Suprapubic skin (tissue), 4 donors: ENCODE data around the gene CD1D. TPM values are rescaled to one million over a fixed set of nuclear protein-coding genes. Genes with fewer than 3 reads are reported as not detected.

ENCODE experiments used
- DNase-seq, 2 donors: peaks; one replicate each; pipeline ENCODE4 v3.0.0-alpha.2; 2019; ENCODE audit warnings: low spot score in 2 of 2
- H3K27ac ChIP-seq: fragments of 200-600 bp; sonication (generic); one replicate; pipeline ENCODE4 v1.5.1; 2019
- H3K27me3 ChIP-seq: fragments of 200-600 bp; sonication (generic); one replicate; pipeline ENCODE4 v1.5.1; 2019
- H3K36me3 ChIP-seq: fragments of 200-600 bp; sonication (generic); one replicate; pipeline ENCODE4 v1.5.1; 2019
- H3K4me1 ChIP-seq: fragments of 200-600 bp; sonication (generic); one replicate; pipeline ENCODE4 v1.5.1; 2019
- H3K4me3 ChIP-seq: fragments of 200-600 bp; sonication (generic); one replicate; pipeline ENCODE4 v1.5.1; 2019; ENCODE audit warnings: mild to moderate bottlenecking
- H3K9me3 ChIP-seq: fragments of 200-600 bp; sonication (generic); one replicate; pipeline ENCODE4 v1.5.1; 2019
- EP300 ChIP-seq: sonication (generic); formaldehyde crosslinking; IDR thresholded peaks from one replicate; pipeline ENCODE4 v1.6.1; 2017; ENCODE audit warnings: antibody characterized with exemption
- POLR2A ChIP-seq, 2 donors: fragments of 450-650 bp; IDR thresholded peaks; one replicate each; pipeline ENCODE4 v1.6.1; 2017; ENCODE audit warnings: antibody characterized with exemption in 2 of 2, mild to moderate bottlenecking in 2 of 2, moderate library complexity in 2 of 2
- POLR2AphosphoS5 ChIP-seq, 3 donors: sonication (generic); formaldehyde crosslinking; IDR thresholded peaks; one replicate each; pipeline ENCODE4 v1.6.1; 2017; ENCODE audit warnings: antibody characterized with exemption in 3 of 3
- WGBS: methylation state at CpG from one replicate; pipeline ENCODE4 v1.1.5; 2018; 5-methylcytosine and 5-hydroxymethylcytosine counted together
- total RNA-seq, 4 donors: library from RNA; depleted of rRNA; stranded (reverse); fragments of >200 nt; gene quantifications; one replicate each; pipeline ENCODE4 v1.1.0, GENCODE V29; 2016
- TF ChIP-seq, protein P1 (sequence below), 2 donors: fragments of 200-600 bp in 1 of 2; fragments of 450-650 bp in 1 of 2; sonication (generic) in 1 of 2; IDR thresholded peaks; one replicate each; pipeline ENCODE4 v1.5.1; 2016 to 2019; ENCODE audit warnings: antibody characterized with exemption in 2 of 2, mild to moderate bottlenecking in 1 of 2, moderate library complexity in 1 of 2

Gene CD1D
- total RNA-seq, 4 donors from 2014 or later, result 0.38 to 0.97 TPM; not detected in 2

DNA sequence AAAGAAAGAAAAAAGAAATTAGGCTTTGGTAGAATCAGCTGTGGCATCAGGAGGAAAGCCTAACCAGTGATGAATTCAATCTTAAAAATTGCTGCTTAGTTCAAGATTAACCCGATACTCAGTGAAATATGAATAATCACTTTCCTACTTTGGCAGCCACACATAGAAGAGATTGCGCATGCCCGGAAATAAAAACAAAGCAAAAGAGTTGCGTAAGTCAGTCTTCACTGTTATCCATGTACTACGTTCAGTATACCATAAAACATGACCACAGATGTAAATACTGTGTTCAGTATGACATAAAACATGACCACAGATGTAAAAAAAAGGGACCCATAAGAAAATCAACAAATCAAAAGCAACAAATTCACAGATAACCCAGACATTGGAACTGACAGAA is 19.2 kb downstream of the CD1D start:
- Histone ChIP-seq H3K27me3 (peaks cover 5% of the 10 kb centered on the region), H3K9me3 (no peaks in the 10 kb centered on the region), H3K4me1 (no peaks in the 10 kb centered on the region), H3K27ac (no peak overlapping the region), H3K36me3 (no peaks in the 10 kb centered on the region), H3K4me3 (no peak overlapping the region)
- TF ChIP-seq POLR2AphosphoS5 (IDR thresholded peaks at IDR 0.05), result no peak
- TF ChIP-seq EP300, result no peak
- no peak for TF ChIP-seq POLR2A (IDR thresholded peaks at IDR 0.05)
- TF ChIP-seq, protein P1, sequence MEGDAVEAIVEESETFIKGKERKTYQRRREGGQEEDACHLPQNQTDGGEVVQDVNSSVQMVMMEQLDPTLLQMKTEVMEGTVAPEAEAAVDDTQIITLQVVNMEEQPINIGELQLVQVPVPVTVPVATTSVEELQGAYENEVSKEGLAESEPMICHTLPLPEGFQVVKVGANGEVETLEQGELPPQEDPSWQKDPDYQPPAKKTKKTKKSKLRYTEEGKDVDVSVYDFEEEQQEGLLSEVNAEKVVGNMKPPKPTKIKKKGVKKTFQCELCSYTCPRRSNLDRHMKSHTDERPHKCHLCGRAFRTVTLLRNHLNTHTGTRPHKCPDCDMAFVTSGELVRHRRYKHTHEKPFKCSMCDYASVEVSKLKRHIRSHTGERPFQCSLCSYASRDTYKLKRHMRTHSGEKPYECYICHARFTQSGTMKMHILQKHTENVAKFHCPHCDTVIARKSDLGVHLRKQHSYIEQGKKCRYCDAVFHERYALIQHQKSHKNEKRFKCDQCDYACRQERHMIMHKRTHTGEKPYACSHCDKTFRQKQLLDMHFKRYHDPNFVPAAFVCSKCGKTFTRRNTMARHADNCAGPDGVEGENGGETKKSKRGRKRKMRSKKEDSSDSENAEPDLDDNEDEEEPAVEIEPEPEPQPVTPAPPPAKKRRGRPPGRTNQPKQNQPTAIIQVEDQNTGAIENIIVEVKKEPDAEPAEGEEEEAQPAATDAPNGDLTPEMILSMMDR (IDR thresholded peaks at IDR 0.05), result no peak
- no peak for DNase-seq
- 39% methylated on average over 5 of the region's 5 CpGs for WGBS

DNA sequence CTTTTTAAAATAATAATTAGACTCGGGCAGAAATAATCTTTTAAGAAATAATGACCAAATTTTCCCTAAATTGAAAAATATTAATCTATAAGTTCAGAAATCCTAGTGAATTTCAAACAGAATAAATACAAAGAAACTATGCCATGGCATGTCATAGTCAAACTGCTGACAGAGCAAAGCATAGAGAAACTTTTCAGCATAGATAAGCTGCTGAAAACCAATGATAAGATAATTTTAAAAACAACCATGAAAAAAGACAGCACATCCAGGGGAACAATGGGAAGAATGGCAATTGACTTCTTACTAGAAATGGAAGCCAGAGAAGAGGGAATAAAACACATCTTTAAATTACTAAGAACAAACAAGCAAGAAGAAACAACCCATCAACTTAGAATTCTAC is 19.8 kb downstream of the CD1D start:
- TF ChIP-seq POLR2A (IDR thresholded peaks at IDR 0.05) (no peak), EP300 (no peak)
- no peaks in the 10 kb centered on the region for H3K36me3 ChIP-seq
- 93% methylated on average over 1 of the region's 1 CpG for WGBS
- no peak overlapping the region for H3K27ac ChIP-seq
- DNase-seq, result no peak
- no peaks in the 10 kb centered on the region for H3K4me1 ChIP-seq
- no peaks in the 10 kb centered on the region for H3K9me3 ChIP-seq
- no peak overlapping the region for H3K4me3 ChIP-seq
- H3K27me3 ChIP-seq, result peaks cover 5% of the 10 kb centered on the region

DNA sequence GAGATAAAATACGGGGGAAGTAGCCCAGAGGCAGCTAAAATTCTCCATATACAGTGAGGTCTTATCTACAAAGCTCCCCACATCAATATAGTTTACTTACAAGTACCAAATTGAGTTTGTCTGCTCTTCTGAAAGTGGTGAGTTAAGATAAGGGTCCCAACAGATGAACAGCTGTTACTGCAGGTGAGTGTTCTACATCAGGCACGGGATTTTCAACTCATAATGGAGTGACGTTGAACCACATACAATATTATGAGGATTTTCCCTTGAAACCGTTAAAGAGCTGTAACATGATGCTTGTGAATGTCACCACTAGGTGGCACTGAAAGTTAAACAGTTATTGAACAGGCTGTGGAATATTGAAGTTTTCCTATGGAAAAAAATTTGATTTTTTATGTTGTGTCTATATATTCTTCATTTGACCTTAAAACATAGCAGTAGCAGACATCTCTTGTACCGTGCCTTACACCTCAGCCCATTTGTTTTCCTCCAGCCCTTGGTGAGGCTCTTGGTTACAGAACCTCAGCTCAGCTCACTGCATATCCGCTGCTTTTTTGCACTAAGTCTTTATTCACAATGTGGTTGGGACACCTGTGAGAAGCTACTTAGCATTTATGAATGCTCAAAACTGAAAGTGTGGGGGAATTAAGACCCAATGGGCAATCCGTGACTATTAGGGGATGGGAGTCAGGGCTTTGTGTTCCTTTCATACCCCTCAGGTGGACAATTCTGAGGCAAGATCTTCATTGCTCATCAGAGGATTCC is 23.2 kb downstream of the CD1D start:
- Histone ChIP-seq H3K36me3 (no peaks in the 10 kb centered on the region), H3K9me3 (no peaks in the 10 kb centered on the region), H3K27me3 (peaks cover 5% of the 10 kb centered on the region), H3K4me3 (no peak overlapping the region), H3K27ac (no peak overlapping the region), H3K4me1 (no peaks in the 10 kb centered on the region)
- 21% methylated on average over 7 of the region's 7 CpGs for WGBS
- no peak for DNase-seq
- TF ChIP-seq EP300 (no peak), POLR2AphosphoS5 (IDR thresholded peaks at IDR 0.05) (no peak), POLR2A (IDR thresholded peaks at IDR 0.05) (no peak)
- TF ChIP-seq, protein P1 (IDR thresholded peaks at IDR 0.05), result peak; percentile 49 to 66

DNA sequence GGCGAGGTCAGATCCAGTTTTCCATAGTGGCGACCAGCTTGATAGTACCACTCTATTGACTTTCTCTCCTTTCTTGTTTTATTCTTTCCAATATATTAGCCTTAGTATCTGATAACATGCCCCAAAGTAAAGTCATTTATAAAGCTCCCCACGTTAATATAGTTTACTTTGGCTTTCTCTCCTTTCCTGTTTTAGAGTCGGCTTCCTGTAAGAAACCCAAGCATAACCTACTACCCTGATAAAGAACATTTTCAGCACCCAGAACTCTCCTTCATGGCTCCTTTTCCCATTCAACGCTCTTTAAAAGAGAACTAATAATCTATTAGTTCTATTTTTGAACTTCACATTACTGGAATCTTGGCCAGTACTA is 23.7 kb downstream of the CD1D start:
- WGBS, result 60% methylated on average over 5 of the region's 5 CpGs
- TF ChIP-seq POLR2A (IDR thresholded peaks at IDR 0.05) (no peak), EP300 (no peak), POLR2AphosphoS5 (IDR thresholded peaks at IDR 0.05) (no peak)
- TF ChIP-seq, protein P1 (IDR thresholded peaks at IDR 0.05), result no peak

DNA sequence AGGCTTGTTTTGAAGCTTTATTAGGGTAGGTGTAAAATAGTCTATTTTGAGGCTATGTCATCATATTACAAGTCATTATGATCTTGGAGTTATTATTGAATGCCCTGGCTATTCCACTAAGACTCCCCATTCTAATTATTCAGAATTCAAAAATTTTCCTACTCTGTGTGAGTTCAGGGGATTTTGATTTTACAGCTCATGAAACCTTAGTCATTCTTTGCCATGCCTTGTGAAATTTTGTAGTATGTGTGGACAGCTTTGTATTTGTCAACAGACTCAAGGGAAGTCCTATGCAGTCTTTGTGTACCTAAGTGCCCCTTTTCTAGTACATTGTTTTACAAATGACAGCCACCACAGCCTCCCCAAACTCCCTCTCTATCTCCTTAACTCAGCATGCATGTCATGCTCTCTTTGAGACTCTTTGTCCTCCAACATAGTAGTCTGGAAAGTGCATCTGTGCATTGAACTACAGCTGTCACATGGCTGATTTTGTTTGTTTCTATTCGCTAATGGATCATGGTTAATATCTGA is 28.0 kb downstream of the CD1D start:
- Histone ChIP-seq H3K4me1 (no peaks in the 10 kb centered on the region), H3K27ac (no peak overlapping the region), H3K27me3 (peaks cover under 1% of the 10 kb centered on the region), H3K36me3 (no peaks in the 10 kb centered on the region), H3K9me3 (no peaks in the 10 kb centered on the region), H3K4me3 (no peak overlapping the region)
- no peak for DNase-seq
- WGBS, result 85% methylated on average over 1 of the region's 1 CpG
- TF ChIP-seq POLR2A (IDR thresholded peaks at IDR 0.05) (no peak), POLR2AphosphoS5 (IDR thresholded peaks at IDR 0.05) (no peak), EP300 (no peak)
- TF ChIP-seq, protein P1 (IDR thresholded peaks at IDR 0.05), result no peak

More for the DNA sequence above, 23.7 kb downstream of the CD1D start:
- Histone ChIP-seq H3K27me3 (peaks cover 5% of the 10 kb centered on the region), H3K4me3 (no peak overlapping the region), H3K4me1 (no peaks in the 10 kb centered on the region), H3K27ac (no peak overlapping the region), H3K36me3 (no peaks in the 10 kb centered on the region), H3K9me3 (no peaks in the 10 kb centered on the region)
- no peak for DNase-seq
